H1 (cell line): ENCODE measurements around the gene EXOSC10.

Experiments
- ATF3 ChIP-seq: IDR thresholded peaks from 2 replicates; pipeline ENCODE4 v1.6.1; 2011; ENCODE audit warnings: low read depth, mild to moderate bottlenecking, low read length; ENCODE audit not compliant: insufficient read depth
- BRCA1 ChIP-seq: IDR thresholded peaks from 2 replicates; pipeline ENCODE4 v1.6.1; 2012; ENCODE audit warnings: low read depth, low read length, improper control_type of control experiment
- CTCF ChIP-seq, 3 experiments: IDR thresholded peaks; 1 replicate in 2 of 3; 2 replicates in 1 of 3; pipeline versions ENCODE4 v1.5.1 to v1.6.1; 2011; ENCODE audit warnings: low read length in 3 of 3, mild to moderate bottlenecking in 3 of 3, inconsistent platforms in 2 of 3, low read depth in 1 of 3, moderate library complexity in 1 of 3; ENCODE audit not compliant: insufficient read depth in 1 of 3; ENCODE audit errors: control extremely low read depth in 1 of 3
- EP300 ChIP-seq, 2 experiments: IDR thresholded peaks; 1 replicate in 1 of 2; 2 replicates in 1 of 2; pipeline ENCODE4 v1.6.1; 2011 to 2012; ENCODE audit warnings: low read depth in 2 of 2, low read length in 2 of 2, mild to moderate bottlenecking in 2 of 2, borderline replicate concordance in 1 of 2, inconsistent platforms in 1 of 2, moderate library complexity in 1 of 2
- POLR2AphosphoS5 ChIP-seq: IDR thresholded peaks from 2 replicates; pipeline ENCODE4 v1.6.1; 2011; ENCODE audit warnings: low read depth, low read length
- TBP ChIP-seq: IDR thresholded peaks from 2 replicates; pipeline ENCODE4 v1.6.1; 2011; ENCODE audit warnings: low read depth, low read length, improper control_type of control experiment

- TF ChIP-seq TBP (no peak), BRCA1 (no peak), POLR2AphosphoS5 (no peak), EP300 (IDR thresholded peaks at IDR 0.05; ENCODE audit: borderline replicate concordance in 1 of 2, low read depth in 2 of 2, low read length in 2 of 2) (no peak), ATF3 (no peak), CTCF (IDR thresholded peaks at IDR 0.05; ENCODE audit: control extremely low read depth in 1 of 3, insufficient read depth in 1 of 3, low read depth in 1 of 3, low read length in 3 of 3) (no peak)
Measured at GRCh38 chr1:11078631-11079030, 21.0 kb downstream of the EXOSC10 start.
